GM12865 (cell line): ENCODE results near the gene SYNDIG1.

Experiments used
- DNase-seq: peaks from one replicate; pipeline ENCODE4 v3.0.0; 2010; ENCODE audit warnings: low read depth
- H3K4me3 ChIP-seq: 2 replicates; pipeline ENCODE4 v1.5.1; 2011; ENCODE audit warnings: mild to moderate bottlenecking, low read depth, low read length, control low read depth
- TF ChIP-seq, protein P1 (sequence below): IDR thresholded peaks from 2 replicates; pipeline ENCODE4 v1.5.1; 2011; ENCODE audit warnings: low read length, control low read depth, low read depth, inconsistent platforms; ENCODE audit not compliant: insufficient read depth; ENCODE audit errors: missing control alignments

SYNDIG1 gene

DNA sequence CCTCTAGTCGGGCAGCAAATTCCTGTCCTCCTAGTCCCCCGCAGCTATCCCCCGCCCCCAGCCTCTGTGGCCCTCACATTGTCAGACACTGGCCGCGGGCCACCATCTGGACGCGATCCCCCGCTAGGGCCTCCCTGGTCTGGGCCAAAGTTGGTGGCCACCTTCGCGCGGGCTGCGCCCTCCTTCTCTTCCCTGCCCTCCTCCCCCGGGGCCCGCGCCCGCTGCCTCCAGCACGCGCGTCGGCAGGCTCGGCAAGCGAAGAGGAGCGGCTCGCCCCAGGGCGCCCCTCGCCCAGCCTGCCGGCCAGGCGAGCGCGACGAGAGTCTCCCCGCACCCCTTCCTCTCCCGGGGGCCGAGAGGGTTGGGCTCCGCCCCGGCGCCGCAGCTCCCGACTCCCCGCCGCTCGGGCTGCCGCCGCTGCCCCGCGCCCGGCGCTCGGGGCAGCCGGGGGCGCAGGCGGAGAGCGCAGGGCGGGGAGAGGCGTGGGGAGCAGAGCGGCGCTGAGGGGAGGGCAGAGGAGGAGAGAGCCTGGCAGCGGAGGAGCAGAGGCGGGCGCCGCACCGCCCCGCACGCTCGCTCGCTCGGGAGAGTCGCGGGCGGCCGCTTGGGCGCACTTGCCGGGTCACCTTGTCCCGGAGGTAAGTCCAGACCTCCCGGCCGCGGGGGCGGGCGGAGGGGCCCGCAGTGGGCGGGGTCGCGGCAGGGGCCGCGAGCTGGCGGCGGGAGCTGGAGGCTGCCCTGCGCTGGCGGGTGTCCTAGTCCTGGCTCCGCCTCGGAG lies at the start of gene SYNDIG1:
Gene SYNDIG1, plus strand, starts transcription at position 514 of the 778 bp plus-strand sequence. CDS start 73,469 bp downstream, outside the sequence.
- TF ChIP-seq, protein P1, sequence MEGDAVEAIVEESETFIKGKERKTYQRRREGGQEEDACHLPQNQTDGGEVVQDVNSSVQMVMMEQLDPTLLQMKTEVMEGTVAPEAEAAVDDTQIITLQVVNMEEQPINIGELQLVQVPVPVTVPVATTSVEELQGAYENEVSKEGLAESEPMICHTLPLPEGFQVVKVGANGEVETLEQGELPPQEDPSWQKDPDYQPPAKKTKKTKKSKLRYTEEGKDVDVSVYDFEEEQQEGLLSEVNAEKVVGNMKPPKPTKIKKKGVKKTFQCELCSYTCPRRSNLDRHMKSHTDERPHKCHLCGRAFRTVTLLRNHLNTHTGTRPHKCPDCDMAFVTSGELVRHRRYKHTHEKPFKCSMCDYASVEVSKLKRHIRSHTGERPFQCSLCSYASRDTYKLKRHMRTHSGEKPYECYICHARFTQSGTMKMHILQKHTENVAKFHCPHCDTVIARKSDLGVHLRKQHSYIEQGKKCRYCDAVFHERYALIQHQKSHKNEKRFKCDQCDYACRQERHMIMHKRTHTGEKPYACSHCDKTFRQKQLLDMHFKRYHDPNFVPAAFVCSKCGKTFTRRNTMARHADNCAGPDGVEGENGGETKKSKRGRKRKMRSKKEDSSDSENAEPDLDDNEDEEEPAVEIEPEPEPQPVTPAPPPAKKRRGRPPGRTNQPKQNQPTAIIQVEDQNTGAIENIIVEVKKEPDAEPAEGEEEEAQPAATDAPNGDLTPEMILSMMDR, result no peak
- no peak within 1 kb of the TSS for H3K4me3 ChIP-seq
- DNase-seq, result no peak

DNA sequence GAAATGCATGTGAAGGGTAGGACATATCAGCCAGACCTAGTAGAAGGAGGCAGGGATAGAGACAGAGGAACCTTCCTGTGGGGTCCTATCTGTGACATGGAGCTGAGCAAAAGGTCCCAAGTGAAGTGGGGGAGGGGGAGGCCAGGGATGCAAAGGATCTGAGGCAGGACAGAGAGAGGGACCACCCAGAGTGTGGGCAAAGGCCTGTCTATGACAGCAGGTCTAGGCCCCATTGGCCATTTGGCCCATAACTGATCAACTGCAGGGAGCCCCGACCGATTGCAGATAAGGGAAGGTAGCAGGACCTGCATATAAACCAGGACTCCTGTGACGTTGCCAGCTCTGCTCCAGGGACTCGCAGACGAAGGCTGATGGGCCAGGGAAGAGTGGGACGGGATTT lies 49.6 kb upstream of the SYNDIG1 start:
- DNase-seq, result no peak
- TF ChIP-seq, protein P1, result no peak
- H3K4me3 ChIP-seq, result no peak overlapping the region

DNA sequence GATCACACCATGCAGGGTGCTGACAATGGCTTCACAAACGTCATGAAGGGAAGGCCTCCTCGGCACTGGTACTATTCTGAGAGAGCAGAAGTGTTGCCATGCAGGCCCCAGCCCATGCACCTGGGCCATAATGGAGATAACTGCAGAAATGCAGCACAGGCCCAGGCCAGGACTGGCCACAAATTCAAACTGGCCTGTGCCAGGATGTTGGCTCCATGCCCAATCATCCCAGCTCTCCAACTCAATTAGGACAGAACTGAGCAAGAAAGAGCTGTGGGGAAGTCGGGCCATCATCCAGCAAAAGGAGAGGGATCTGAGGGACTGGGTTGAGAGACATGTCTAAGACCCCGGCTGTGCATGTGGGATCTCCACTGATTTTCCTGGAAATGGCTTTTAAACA lies 48.9 kb upstream of the SYNDIG1 start:
- H3K4me3 ChIP-seq, result no peak overlapping the region
- TF ChIP-seq, protein P1, result no peak
- no peak for DNase-seq

DNA sequence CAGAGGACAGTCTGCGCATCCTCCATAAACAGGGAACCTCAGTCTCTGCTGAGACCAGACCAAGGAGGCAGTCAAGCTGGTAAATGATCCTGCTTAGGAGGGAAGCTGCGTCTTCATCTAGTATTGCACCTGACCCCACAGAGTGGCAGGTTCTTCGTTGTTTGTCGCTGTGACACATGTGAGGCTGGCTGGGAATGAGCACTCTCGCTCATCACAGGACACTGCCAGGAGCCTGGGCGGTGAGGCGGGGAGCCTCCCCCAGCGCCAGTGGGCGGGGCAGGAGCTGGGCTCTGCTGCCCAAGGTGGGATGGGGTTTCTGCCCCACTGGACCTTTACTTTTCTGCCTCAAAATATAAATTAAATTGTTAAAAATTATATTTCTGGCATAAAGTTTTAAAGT lies 48.4 kb upstream of the SYNDIG1 start:
- DNase-seq, result no peak
- TF ChIP-seq, protein P1, result no peak
- no peak overlapping the region for H3K4me3 ChIP-seq

DNA sequence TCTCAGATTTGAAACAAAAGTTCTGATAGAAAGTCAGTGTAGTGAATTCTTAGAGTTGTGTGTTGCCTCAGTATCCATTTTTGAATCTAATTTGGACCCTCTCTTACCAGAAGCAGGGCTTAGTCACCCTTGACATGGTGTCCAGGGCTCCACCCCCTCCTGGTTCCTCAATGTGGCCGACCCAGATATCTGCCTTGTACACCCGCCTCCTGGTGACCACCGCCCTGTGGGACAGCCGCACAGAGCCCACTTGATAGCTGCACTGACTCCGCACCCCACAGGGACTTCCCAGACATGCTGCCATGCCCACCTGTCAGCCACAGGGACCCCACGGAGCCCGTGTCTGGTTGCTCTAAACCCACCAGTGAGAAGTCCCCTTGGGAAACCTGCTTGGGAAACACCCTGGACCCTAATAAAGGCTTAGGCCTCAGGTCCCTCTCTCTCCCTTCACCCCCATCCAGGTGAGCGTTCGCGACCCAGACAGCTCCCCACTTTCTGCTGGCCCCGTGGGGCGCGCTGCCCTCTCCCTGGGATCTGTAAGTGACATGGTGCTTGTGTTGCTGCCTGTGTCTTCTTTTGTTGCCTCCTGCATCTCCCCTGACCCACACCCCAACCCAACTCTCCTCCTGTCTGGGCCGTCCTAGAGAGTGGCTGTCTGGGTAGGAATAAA lies 47.2 kb upstream of the SYNDIG1 start:
- H3K4me3 ChIP-seq, result no peak overlapping the region
- DNase-seq, result no peak
- TF ChIP-seq, protein P1, result no peak

DNA sequence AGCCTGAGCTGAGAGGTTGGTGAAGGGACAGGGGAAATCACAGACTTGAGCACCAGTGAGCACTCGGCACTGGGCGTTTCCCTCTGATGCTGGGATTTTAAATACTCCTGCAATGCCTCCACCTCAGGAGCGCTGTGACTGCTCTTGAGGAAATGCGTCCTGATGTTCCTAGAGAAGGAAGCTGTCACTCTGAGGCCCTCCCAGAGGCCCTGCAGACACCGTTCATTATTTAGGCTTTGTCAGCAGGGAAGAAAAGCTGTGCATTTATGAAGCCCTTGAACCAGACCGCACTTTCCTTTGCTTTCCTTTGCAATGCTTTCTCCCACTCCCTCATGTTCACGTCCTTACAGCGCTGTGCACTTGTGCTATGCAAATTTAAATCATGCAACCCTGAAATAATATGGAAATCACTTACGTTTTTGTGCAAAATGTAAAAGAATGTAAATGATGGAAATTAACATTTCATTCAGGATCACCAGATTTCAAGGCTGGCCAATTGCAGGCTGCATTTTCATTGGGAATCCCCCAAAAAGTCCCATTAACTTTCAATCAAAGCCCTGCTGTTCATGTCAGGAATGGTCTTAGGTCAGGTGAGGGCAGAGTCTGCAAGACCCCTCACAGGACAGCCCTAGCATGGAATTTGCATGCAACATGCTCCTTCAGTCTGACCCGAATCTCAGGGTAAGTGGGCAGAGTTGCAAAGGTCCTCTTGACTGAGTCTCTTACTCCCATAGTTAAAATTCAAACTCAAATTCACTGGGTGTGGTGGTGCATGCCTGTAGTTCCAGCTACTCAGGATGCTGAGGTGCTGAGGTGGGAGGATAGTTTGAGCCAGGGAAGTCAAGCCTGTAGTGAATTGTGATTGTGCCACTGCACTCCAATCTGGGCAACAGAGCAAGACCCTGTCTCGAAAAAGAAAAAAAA lies 45.8 kb upstream of the SYNDIG1 start:
- peak; percentile 5 for DNase-seq
- TF ChIP-seq, protein P1, result no peak
- no peak overlapping the region for H3K4me3 ChIP-seq
